GM18907 (cell line): Measurements from ENCODE around the gene PRTN3.
"Not testable (repeated sequence)": the region's sequence is repeated elsewhere in the genome, so short reads cannot be mapped to it uniquely, and the experiment has no call there.

ENCODE experiments used
- ATAC-seq: cut with Tn5 transposase; IDR thresholded peaks from one replicate; pipeline ENCODE4 v1.9.1; 2021; ENCODE audit warnings: mild to moderate bottlenecking, moderate library complexity; ENCODE audit not compliant: unreplicated experiment

The PRTN3 gene

DNA sequence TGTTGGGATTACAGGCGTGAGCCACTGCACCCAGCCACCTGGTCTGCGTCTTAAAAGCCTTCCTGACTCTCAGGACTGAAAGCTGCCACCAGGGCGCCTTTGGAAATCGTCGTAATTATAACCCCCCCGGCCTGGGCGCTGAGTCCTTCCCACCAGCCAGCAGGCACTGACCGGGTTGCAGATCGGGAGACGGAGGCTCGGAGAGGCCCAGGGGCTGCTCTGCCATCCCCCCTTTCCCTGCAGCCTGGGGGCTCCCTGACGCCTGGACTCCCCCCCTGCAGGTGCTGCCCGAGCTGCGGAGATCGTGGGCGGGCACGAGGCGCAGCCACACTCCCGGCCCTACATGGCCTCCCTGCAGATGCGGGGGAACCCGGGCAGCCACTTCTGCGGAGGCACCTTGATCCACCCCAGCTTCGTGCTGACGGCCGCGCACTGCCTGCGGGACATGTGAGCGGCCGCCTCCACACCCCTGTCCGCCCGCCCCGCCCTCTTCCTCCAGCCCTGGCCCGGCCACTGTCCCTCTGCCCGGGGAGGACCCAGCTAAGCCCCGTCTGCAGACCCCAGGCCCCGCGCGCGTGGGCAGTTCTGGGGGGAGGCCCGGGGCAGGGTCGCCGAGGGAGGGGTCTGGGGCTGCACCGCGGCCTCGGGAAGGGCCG, 2.5 kb downstream of the PRTN3 start:
- ATAC-seq, result no peak

DNA sequence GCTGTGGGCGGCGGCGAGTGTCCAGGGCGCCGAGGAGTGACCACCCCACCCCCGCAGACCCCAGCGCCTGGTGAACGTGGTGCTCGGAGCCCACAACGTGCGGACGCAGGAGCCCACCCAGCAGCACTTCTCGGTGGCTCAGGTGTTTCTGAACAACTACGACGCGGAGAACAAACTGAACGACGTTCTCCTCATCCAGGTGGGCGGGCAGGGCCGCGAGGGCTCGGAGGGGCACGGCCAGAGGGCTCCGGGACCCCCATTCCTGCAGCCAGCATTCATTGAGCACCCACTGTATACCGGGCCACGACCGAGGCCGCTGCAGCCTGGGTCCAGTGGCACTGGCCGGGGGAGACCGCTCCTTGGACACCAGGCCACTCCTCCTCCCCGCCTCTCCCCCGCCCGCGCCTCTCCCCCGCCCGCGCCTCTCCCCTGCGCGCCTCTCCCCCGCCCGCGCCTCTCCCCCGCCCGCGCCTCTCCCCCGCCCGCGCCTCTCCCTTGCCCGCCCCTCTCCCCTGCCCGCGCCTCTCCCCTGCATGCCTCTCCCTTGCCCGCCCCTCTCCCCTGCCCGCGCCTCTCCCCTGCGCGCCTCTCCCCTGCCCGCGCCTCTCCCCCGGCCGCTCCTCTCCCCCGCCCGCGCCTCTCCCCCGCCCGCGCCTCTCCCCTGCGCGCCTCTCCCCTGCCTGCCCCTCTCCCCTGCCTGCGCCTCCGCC, 3.2 kb downstream of the PRTN3 start:
- ATAC-seq, result no peak

- ATAC-seq, result no peak
These were observed 3.8 kb downstream of the PRTN3 start for GRCh38 chr19:844546-844971.

- no peak for ATAC-seq
These were observed 5.1 kb downstream of the PRTN3 start for GRCh38 chr19:845707-846521.

GRCh38 chr19:848386-848921, 7.7 kb downstream of the PRTN3 start:
- no peak for ATAC-seq

DNA sequence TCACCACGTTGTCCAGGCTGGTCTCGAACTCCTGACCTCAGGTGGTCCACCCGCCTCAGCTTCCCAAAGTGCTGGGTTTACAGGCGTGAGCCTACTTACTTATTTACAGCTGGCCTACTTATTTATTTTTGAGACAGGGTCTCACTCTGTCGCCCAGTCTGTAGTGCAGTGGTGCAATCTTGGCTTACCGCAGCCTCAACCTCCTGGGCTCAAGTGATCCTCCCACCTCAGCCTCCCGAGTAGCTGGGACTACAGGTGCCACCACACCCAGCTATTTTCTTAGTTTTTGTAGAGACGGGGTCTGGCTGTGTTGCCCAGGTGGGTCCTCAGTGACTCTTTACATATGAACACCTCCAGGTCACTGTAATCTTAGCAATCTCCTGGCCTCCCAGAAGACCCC, 8.4 kb downstream of the PRTN3 start:
- ATAC-seq, result not testable (repeated sequence)

DNA sequence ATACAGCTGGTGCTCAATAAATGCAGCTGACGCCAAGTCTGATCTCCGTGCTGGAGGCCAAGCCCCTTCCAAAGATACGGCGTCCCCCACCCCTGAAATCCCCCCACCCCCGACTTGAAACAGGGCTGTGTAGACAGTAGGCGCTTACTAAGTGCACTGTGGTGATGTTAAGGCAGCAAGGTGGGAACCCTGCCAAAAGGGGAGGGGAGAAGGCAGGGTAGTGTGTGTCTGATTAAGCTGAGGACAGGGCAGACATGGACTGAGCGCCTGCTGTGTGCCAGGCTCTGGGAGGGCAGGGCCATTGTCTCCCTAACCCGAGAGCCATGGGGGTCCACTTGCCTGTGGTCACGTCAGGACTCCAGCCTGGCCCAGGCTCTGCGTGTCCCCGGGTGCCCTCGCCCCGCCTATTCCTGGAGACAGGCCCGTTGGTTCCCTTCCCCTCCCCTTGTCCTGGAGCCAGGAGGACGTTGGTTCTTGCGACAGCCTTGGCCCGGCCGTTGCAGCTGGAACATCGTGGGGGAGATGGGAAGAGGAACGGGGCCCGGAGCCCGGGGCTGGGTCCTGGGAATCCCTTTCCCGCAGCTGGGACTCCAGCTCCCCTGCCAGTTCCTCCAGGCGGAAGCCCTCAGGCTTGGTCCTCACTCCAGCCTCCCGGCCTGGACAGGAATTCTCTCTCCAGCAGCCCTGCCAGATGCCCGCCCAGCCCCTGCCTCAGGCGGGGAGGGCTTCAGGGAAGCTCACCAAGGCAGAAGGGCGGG, 9.6 kb downstream of the PRTN3 start:
- no peak for ATAC-seq

GRCh38 chr19:850979-851335, 10.2 kb downstream of the PRTN3 start:
- no peak for ATAC-seq

GRCh38 chr19:852136-853013, 11.6 kb downstream of the PRTN3 start, which contains the start of gene ELANE:
Gene ELANE (plus strand): TSS chr19:852303. CDS start chr19:852329, 26 bp downstream.
- ATAC-seq, result no peak

GRCh38 chr19:853014-853585, 12.3 kb downstream of the PRTN3 start:
- no peak for ATAC-seq

DNA sequence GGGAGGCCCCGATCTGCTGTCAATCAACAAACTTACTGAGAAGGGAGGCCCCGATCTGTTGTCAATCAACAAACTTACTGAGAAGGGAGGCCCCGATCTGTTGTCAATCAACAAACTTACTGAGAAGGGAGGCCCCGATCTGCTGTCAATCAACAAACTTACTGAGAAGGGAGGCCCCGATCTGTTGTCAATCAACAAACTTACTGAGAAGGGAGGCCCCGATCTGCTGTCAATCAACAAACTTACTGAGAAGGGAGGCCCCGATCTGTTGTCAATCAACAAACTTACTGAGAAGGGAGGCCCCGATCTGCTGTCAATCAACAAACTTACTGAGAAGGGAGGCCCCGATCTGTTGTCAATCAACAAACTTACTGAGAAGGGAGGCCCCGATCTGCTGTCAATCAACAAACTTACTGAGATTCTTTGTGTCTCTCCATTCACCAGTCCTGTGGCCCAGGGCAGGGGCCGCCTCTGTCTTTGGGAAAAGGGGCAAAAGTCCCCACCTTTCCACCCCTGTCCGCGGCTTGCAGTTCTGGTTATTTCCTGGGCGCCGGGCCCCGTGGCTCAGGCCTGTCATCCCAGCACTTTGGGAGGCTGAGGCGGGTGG, 12.9 kb downstream of the PRTN3 start:
- not testable (repeated sequence) for ATAC-seq

- ATAC-seq, result no peak
These were observed 13.8 kb downstream of the PRTN3 start for GRCh38 chr19:854549-854948.

GRCh38 chr19:855142-855541, 14.3 kb downstream of the PRTN3 start:
- no peak for ATAC-seq

- ATAC-seq, result no peak
These were observed 14.8 kb downstream of the PRTN3 start for GRCh38 chr19:855566-856120.

- ATAC-seq, result no peak
These were observed 17.5 kb downstream of the PRTN3 start for GRCh38 chr19:858284-858683.

- ATAC-seq, result no peak
These were observed 18.4 kb downstream of the PRTN3 start, which contains the start of gene CFD for GRCh38 chr19:858868-859843. Gene CFD (plus strand): TSS chr19:859664. CDS start chr19:859690, 26 bp downstream.

DNA sequence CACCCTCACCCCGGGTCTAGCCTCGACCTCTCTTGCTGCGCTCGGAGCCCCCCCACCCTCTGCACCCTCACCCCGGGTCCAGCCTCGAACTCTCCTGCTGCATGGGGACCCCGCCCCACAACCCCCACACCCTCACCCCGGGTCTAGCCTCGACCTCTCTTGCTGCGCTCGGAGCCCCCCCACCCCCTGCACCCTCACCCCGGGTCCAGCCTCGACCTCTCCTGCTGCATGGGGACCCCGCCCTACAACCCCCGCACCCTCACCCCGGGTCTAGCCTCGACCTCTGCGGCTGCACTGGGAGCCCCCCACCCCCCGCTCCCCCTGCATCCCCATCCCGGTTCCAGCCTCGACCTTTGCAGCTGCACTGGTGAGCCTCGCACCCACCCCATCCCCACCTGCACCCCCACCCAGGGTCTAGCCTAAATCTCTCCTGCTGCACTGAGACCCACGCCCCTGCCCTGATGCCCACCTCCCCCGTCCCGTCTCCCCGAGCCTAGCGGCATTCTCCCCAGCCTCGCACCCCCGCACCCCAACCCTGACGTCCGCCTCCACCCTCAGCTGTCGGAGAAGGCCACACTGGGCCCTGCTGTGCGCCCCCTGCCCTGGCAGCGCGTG, 20.4 kb downstream of the PRTN3 start:
- ATAC-seq, result no peak
